ENCODE data around the gene C4B. TPM values are rescaled to one million over a fixed set of nuclear protein-coding genes. Genes with fewer than 3 reads are reported as not detected.
A peak's percentile ranks its signal among the peaks of the same experiment; 100 is the strongest.
"Not testable (repeated sequence)": the region's sequence is repeated elsewhere in the genome, so short reads cannot be mapped to it uniquely, and the experiment has no call there.

C4B gene
- total RNA-seq, 2 experiments from 2014 or later = 3.0 to 4.0 TPM

DNA sequence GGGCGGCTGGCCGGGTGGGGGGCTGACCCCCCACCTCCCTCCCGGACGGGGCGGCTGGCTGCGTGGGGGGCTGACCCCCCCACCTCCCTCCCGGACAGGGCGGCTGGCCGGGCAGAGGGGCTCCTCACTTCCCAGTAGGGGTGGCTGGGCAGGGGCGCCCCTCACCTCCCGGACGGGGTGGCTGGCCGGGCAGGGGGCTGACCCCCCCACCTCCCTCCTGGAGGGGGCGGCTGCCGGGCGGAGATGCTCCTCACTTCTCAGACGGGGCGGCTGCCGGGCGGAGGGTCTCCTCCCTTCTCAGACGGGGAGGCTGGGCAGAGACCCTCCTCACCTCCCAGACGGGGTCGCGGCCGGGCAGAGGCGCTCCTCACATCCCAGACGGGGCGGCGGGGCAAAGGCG, 38.5 kb upstream of the C4B start:
- not testable (repeated sequence) for H3K4me3 Mint-ChIP-seq, H3K27ac Mint-ChIP-seq, H3K9me3 Mint-ChIP-seq, DNase-seq, H3K27me3 Mint-ChIP-seq, H3K36me3 Mint-ChIP-seq
- peaks cover 27% of the 10 kb centered on the region for H3K4me1 Mint-ChIP-seq

- Mint-ChIP-seq H3K9me3 (no peaks in the 10 kb centered on the region), H3K4me3 (no peak overlapping the region), H3K27ac (no peak overlapping the region), H3K27me3 (no peaks in the 10 kb centered on the region), H3K36me3 (peaks cover 9% of the 10 kb centered on the region), H3K4me1 (peaks cover 20% of the 10 kb centered on the region)
- DNase-seq = no peak
Measured at GRCh38 chr6:31977816-31978431, 36.7 kb upstream of the C4B start.

DNA sequence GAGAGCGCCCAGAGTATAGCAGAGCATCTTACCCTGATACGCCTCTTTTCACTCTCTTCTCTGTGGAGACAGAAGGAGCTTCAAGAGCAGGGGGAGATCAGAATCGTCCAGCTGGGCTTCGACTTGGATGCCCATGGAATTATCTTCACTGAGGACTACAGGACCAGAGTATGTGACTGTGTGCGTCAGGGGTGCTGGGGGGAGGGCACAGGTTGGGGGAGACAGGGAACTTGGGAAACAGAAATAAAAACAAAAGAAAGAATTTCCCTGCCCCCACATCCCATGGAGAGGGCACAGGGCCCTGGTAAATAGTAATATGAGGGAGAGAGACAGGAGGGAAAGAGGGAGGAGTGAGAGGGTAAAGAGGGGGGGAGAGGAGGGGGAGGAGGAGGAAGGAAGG, 35.8 kb upstream of the C4B start:
- Mint-ChIP-seq H3K27me3 (no peaks in the 10 kb centered on the region), H3K9me3 (no peaks in the 10 kb centered on the region), H3K36me3 (peaks cover 5% of the 10 kb centered on the region), H3K4me1 (peaks cover 12% of the 10 kb centered on the region), H3K27ac (peak overlapping the region; percentile 77), H3K4me3 (no peak overlapping the region)
- DNase-seq = no peak

GRCh38 chr6:31979238-31979898, 35.2 kb upstream of the C4B start:
- Mint-ChIP-seq H3K9me3 (no peaks in the 10 kb centered on the region), H3K36me3 (peaks cover 5% of the 10 kb centered on the region), H3K4me3 (no peak overlapping the region), H3K4me1 (peaks cover 9% of the 10 kb centered on the region), H3K27me3 (no peaks in the 10 kb centered on the region), H3K27ac (peak overlapping the region; percentile 77)
- no peak for DNase-seq

- H3K27ac Mint-ChIP-seq = peak overlapping the region; percentile 75
- H3K4me3 Mint-ChIP-seq, DNase-seq, H3K4me1 Mint-ChIP-seq, H3K9me3 Mint-ChIP-seq, H3K27me3 Mint-ChIP-seq, H3K36me3 Mint-ChIP-seq: not testable (repeated sequence)
Measured at GRCh38 chr6:31980195-31980876, 34.3 kb upstream of the C4B start.

GRCh38 chr6:31980998-31981397, 33.6 kb upstream of the C4B start:
- H3K27ac Mint-ChIP-seq, DNase-seq, H3K27me3 Mint-ChIP-seq, H3K4me3 Mint-ChIP-seq, H3K9me3 Mint-ChIP-seq, H3K4me1 Mint-ChIP-seq, H3K36me3 Mint-ChIP-seq: not testable (repeated sequence)

- H3K4me3 Mint-ChIP-seq, H3K4me1 Mint-ChIP-seq, H3K27me3 Mint-ChIP-seq, H3K9me3 Mint-ChIP-seq, DNase-seq, H3K27ac Mint-ChIP-seq, H3K36me3 Mint-ChIP-seq: not testable (repeated sequence)
Measured at GRCh38 chr6:31981744-31982143, 32.9 kb upstream of the C4B start, which contains the start of gene C4A. Gene C4A (plus strand): TSS chr6:31982057. CDS start chr6:31982108, 51 bp downstream.

DNA sequence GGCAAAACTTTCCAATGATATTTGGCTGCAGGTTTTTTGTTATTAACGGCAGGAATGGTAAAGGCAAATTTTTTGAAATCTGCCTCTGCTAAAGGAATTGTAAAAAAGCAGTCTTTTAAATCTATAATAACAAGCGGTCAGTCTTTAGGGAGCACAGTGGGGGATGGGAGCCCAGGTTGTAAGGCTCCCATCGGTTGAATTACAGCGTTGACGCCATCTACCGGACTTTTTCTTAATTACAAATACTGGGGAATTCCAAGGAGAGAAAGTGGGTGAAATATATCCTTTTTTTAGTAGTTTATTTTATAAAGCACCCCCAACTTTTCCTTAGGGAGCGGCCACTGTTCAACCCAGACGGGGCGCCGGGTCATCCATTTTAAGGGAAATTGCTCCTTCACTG, 25.2 kb upstream of the C4B start:
- H3K4me1 Mint-ChIP-seq, DNase-seq, H3K36me3 Mint-ChIP-seq, H3K27ac Mint-ChIP-seq, H3K27me3 Mint-ChIP-seq, H3K9me3 Mint-ChIP-seq, H3K4me3 Mint-ChIP-seq: not testable (repeated sequence)

GRCh38 chr6:31994421-31994820, 20.2 kb upstream of the C4B start:
- H3K4me1 Mint-ChIP-seq, H3K27ac Mint-ChIP-seq, H3K9me3 Mint-ChIP-seq, DNase-seq, H3K4me3 Mint-ChIP-seq, H3K27me3 Mint-ChIP-seq, H3K36me3 Mint-ChIP-seq: not testable (repeated sequence)

GRCh38 chr6:31996385-31996784, 18.2 kb upstream of the C4B start:
- not testable (repeated sequence) for H3K27ac Mint-ChIP-seq, H3K9me3 Mint-ChIP-seq, H3K36me3 Mint-ChIP-seq, H3K4me1 Mint-ChIP-seq, H3K27me3 Mint-ChIP-seq, H3K4me3 Mint-ChIP-seq, DNase-seq

DNA sequence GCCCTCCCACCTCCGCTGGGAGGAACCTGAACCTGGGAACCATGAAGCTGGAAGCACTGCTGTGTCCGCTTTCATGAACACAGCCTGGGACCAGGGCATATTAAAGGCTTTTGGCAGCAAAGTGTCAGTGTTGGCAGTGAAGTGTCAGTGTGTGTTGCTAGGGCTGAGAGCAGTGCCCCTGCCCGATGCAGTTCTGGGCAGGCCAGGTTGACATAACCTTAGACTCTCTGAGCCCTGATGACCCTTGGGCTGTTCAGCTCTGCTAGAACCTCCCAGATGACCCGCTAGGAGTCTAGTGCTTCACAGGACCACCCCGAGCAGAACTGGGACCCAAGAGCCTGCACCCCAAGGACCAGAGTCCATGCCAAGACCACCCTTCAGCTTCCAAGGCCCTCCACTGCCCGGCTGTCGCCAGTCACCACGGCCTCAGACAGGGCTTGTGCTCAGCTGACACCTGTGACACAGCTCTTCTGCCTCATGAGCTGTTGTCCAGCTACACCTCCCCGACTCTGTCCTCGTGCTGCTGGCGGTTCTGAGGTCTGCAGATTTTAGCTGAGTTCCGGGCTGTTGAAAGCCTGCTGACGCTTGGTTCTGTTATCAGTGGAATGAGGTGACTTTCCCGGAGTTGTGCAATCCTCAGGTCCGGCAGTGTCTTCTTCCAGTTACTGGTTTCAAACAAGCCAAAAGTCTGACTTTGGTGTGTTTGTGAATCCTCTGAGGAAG, 11.9 kb upstream of the C4B start:
- DNase-seq, H3K4me1 Mint-ChIP-seq, H3K4me3 Mint-ChIP-seq, H3K9me3 Mint-ChIP-seq, H3K36me3 Mint-ChIP-seq, H3K27ac Mint-ChIP-seq, H3K27me3 Mint-ChIP-seq: not testable (repeated sequence)

- not testable (repeated sequence) for H3K36me3 Mint-ChIP-seq, H3K9me3 Mint-ChIP-seq, H3K27ac Mint-ChIP-seq, DNase-seq, H3K4me1 Mint-ChIP-seq, H3K27me3 Mint-ChIP-seq, H3K4me3 Mint-ChIP-seq
Measured at GRCh38 chr6:32003301-32003700, 11.3 kb upstream of the C4B start.

- H3K36me3 Mint-ChIP-seq, DNase-seq, H3K27ac Mint-ChIP-seq, H3K4me1 Mint-ChIP-seq, H3K4me3 Mint-ChIP-seq, H3K27me3 Mint-ChIP-seq, H3K9me3 Mint-ChIP-seq: not testable (repeated sequence)
Measured at GRCh38 chr6:32004393-32004792, 10.2 kb upstream of the C4B start.

DNA sequence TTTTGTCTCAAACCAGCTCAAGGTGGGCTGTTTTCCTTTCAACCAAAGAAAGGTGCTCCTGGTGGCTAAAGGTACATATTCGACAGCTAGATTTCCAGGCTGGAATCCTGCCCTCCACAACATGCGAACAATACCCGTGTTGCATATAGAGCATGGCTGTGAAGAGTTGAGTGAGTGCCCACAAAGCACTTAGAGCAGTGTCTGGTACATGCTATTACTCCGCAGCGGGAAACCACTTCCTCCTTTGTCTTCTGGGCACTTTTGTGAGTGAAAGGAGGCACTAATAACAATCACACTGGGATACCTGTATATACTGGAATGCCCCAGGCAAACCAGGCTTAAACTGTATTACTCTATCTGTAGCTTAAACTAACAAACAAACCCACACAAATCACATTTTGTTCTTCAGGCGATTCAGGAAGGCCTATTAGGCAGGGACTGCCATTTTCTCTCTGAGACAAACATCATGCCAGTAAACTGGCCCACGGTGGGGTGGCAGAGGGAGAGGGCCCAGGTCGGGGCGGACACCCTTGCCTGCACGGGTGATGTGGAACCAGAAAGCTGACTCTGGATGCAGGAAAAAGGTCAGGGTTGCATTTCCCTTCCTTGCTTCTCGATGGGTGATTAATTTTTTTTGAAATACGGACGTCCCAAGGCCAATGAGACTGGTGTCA, 9.6 kb upstream of the C4B start:
- peak overlapping the region; percentile 38 for H3K27ac Mint-ChIP-seq
- H3K27me3 Mint-ChIP-seq, DNase-seq, H3K4me1 Mint-ChIP-seq, H3K36me3 Mint-ChIP-seq, H3K9me3 Mint-ChIP-seq, H3K4me3 Mint-ChIP-seq: not testable (repeated sequence)

DNA sequence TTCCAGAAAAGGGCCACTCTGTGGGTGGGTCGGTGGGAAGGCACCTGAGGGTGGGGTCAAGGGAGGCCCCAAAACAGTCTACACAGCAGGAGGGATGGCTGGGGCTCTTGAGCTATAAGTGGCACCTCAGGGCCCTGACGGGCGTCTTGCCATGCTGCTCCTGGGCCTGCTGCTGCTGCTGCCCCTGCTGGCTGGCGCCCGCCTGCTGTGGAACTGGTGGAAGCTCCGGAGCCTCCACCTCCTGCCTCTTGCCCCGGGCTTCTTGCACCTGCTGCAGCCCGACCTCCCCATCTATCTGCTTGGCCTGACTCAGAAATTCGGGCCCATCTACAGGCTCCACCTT, 9.1 kb upstream of the C4B start:
- DNase-seq = not testable (repeated sequence)

More for the DNA sequence above, 9.1 kb upstream of the C4B start:
- not testable (repeated sequence) for H3K4me1 Mint-ChIP-seq, H3K27me3 Mint-ChIP-seq, H3K9me3 Mint-ChIP-seq, H3K27ac Mint-ChIP-seq, H3K36me3 Mint-ChIP-seq, H3K4me3 Mint-ChIP-seq
